ENCODE data around the gene MARCHF10.

The MARCHF10 gene

DNA sequence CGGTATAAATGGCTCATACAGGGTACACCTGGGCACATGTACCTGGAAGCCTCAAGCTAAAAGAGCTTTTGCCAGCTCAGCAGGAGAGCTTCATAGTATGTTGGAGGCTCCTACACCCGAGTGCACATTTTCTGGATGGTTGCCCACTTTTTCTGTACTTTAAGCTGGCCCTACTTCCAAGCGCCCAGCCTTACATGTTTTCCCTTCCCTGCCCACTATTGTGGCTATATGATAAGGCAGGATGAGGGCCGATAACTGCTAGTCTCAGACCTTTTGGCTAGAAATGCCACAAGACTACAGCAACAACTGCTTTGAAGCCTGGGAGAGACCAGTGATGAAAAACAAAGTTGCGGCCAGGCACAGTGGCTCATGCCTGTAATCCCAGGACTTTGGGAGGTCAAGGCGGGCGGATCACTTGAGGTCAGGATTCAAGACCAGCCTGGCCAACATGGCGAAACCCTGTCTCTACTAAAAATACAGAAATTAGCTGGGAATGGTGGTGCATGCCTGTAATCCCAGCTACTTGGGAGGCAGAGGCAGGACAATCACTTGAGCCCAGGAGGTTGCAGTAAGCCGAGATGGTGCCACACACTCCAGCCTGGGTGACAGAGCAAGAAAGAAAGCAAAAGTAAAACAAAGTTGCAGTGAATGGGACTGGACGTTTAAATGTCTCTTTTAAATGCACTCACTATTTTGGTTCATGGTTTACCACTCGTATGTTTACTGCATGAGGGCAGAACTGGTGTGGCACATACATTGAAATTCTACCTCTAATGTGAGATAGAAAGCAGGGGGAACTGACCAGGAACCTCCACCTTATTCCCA is 14.2 kb upstream of the MARCHF10 start:
- DNase-seq, result no peak

DNA sequence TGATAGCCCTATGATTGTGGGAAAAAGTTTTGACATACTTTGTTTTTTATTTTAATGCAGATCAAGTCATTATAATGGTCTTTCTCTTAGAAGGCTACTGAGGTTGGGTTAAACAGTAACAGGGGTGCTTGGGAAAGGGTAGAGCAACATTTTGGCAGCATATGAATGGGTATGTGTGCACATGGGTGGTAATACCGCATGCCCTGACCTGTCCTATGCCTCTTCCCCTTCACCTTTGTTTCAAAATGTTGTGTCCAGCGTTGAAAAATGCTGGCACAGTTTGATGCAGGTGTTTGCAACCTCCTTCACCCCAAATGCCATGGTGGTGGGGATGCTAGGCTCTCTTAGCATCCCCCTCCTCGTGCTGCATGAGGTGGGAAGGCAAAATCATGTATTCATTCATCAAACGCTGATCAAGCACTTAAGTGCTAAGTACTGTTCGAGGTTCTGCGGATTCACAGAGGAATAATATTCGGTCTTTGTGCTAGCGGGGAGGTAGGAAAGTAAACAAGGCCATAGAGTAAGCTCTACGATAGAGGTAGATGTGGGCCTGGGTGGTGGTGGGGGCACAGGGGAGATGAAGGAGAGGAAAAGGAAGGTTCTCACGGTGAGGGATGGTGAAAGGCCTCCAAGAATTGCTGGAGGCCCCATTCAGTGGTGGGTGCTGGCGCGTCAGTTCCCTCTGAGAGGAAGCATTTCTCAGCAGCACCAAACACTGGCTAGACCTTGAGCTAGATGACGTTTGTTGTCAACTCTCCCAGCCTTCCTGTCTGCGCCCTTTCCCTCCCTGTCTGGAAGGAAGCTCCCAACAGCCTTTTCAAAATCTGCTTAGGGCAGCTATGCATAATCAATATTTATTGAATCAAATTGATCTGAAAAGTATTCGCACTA is 13.3 kb upstream of the MARCHF10 start:
- DNase-seq, result no peak

- DNase-seq, result peak; percentile 91
These were observed 11.6 kb upstream of the MARCHF10 start for GRCh38 chr17:62819511-62820221.

GRCh38 chr17:62818526-62818925 is 10.4 kb upstream of the MARCHF10 start:
- DNase-seq, result no peak

DNA sequence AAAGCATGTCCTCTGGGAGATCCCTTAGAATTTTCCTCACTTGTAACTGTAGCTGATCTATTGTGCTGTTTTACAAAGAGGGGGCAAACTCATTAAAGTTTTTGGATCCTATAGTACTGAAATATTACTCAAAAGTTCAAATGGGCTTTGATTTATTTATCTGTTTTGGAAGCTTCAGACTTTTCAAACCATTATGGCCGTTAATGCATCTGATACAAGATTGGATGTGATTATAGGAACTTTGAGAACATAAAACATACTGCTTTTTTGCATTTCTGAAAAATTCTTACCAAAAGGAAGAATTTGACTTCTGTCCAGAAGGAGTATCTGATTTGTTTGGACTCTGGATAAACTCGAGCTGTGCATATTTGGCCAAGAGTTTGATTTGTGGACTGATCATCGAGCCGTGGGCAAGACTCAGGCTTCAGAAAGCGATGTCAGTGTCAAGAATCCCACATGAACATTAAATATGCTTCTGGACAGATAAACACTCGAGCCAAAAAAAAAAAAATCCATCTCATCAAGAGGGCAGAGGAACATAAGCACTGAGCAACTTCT is 8.2 kb upstream of the MARCHF10 start:
- DNase-seq, result no peak

- DNase-seq, result no peak
These were observed 1.5 kb upstream of the MARCHF10 start for GRCh38 chr17:62809656-62810055.

DNA sequence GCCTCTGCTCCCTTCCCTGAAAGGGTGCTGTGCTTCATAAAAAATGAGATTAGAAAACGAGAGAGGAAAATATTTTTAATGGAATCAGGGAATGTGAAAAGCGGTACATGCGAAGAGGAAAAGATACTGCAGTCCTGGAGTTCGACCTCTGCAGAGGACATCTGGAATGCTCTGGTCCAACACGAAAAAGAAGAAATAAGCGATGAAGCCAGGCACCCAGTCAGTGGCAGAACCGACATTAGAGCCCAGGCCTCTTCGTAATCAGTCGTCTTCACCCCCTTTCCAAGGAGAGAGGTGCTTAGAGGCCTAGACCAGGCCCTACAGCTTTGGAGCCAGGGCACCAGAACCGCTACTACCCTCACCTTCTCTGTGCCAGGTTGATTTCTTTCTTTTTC is 459 bp upstream of the MARCHF10 start:
- DNase-seq, result no peak

DNA sequence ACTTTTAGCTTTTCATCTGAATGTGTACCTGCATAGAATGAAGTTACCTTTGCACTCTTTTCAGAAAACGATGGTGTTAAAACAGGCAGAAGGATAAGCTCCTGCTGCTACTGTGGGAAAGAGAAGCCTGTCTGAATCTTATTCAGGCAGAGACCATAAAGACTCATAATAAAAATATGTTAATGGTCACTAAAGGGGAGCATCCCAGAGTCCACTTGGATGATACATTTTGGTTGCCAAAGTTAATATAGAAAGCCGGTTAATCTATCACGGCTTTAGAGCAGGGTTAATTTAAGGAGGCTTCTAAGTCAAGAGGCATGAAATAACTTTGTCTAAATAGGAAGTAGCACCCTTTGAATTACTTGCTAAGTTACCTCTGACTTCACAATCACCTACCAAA is 2.9 kb downstream of the MARCHF10 start:
- DNase-seq, result no peak

DNA sequence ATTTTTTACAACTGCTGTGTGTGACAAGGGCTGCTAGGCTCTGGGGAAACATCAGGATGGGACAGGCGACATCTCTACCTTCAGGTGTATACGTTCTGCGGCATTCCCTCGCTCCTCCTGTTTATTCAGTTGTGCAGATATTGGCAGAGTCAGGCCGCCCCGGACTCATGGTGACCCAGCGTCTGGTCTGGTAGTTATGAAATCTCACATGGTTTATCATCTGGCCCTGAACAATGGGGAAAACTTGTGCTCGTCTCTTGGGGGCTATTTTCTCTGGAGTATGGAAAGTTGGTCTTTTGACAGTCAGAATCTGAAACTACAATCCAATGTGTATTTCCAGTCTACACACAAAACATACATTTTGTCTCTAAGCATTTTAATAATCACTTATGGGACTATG is 3.3 kb downstream of the MARCHF10 start:
- DNase-seq, result no peak

DNA sequence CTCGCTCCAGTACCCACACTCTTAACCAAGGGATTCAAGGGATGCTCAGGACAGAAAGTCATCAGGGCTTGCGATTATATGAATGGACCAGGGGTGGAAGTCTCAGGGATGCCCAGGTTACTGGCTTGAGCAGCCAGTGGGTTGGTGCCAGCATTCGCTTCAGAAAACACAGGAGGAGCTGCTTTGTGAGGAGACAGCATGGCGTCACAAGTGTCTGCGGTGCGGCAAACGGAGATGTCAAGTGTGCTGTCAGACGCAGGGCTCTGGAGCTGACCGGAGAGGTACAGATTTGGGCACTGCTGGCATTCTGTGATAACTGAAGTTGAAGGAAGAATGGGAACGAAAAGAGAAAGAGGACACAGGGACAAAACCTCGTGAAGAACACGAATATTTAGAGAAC is 4.1 kb downstream of the MARCHF10 start:
- no peak for DNase-seq

GRCh38 chr17:62802561-62803205 is 5.4 kb downstream of the MARCHF10 start:
- DNase-seq, result peak; percentile 58

GRCh38 chr17:62801553-62802114 is 6.5 kb downstream of the MARCHF10 start:
- DNase-seq, result peak; percentile 43

DNA sequence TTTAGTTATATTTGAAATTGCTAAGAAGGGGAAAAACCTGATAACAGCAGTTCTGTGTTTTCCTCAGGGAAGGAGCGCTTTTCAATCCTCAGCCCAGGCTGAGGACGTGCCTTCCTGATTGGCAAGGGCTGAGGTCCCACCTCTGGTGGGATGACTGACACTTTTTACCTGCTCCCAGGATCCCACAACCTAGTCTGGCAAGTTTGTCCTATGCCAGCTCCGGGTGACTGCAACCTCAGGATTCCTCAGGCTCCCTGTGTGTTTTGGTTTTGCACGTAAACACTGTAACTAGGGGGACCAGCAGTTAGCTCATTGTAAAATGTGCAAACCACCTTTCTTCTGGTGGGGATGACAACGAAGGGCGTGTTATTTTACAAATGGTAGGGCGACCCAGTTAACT is 7.5 kb downstream of the MARCHF10 start:
- DNase-seq, result peak; percentile 45

GRCh38 chr17:62797959-62798358 is 10.2 kb downstream of the MARCHF10 start:
- DNase-seq, result no peak

- no peak for DNase-seq
These were observed 11.8 kb downstream of the MARCHF10 start for GRCh38 chr17:62796291-62796690.

DNA sequence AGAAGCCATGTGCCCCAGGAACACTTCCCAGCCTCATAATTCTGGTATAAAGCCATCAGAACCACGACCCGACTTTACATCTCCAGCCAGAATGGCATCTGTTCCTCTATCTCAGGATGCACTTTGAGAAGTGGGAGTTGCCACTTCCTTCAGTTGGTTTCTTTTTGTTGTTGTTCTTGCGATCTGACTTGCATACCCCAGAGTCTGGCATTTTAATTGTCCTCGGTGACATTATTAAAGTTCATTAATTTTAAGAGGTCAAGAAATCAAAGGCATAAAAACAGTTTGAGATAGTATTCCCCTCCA is 13.5 kb downstream of the MARCHF10 start:
- DNase-seq, result no peak

DNA sequence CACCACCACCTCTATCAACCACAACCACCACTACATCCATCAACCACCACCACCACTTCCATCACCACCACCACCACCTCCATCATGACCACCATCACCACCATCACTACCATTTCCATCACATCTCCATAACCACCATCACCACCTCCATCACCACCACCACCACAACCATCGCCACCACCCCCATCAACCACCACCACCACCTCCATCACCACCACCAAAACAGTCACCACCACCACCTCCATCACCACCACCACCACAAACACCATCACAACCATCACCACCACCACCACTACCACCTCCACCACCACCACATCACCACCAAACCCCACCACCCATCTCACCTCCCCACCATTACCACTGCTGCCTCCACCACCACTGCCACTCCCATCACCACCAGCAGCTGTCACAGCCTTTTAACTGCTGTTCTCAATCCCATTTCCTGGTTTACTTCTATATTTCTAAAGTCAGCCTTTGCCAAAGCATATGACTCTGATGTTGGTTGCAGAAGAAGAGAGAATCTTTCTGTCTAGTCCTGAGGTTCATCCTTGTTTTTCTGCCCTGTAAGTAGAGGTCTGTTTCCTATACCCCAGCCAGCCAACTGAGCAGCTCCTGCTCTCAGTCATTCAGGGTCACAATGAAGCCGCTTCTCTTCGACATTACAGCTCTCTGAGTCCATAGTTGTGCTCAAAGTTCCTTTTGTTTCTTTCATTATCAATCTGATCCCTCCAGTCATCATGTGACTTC is 14.0 kb downstream of the MARCHF10 start:
- DNase-seq, result no peak

GRCh38 chr17:62792447-62792800 is 15.7 kb downstream of the MARCHF10 start:
- no peak for DNase-seq

- no peak for DNase-seq
These were observed 16.2 kb downstream of the MARCHF10 start for GRCh38 chr17:62791767-62792446.

DNA sequence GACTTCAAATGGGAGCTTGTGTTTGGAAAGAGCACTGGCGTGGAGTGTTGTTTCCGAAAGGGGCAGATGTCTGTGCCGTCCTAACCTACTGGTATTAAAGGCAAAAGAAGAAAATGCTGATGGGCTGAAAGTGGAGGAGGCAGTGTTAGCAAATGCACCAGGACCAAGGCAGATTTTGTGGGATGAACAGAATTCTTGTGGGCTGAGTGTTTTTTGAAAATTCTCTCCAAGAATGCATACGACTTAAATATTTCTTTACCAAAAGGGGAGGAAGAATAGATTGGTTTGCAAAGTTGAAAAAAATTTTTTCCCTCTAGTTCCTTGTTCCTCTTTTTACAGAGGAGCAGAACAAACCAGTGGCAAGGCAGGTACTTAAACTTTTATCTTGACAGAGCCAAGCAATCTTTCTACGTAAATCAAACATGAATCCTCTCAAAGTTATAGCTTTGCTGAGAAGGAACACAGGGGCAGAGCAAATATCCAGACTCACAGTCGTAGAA is 16.8 kb downstream of the MARCHF10 start:
- DNase-seq, result peak; percentile 11

- no peak for DNase-seq
These were observed 17.5 kb downstream of the MARCHF10 start for GRCh38 chr17:62790564-62790986.

All from eye (tissue), 1 donor.